ENCODE measurements around the gene SORCS3.

DNA sequence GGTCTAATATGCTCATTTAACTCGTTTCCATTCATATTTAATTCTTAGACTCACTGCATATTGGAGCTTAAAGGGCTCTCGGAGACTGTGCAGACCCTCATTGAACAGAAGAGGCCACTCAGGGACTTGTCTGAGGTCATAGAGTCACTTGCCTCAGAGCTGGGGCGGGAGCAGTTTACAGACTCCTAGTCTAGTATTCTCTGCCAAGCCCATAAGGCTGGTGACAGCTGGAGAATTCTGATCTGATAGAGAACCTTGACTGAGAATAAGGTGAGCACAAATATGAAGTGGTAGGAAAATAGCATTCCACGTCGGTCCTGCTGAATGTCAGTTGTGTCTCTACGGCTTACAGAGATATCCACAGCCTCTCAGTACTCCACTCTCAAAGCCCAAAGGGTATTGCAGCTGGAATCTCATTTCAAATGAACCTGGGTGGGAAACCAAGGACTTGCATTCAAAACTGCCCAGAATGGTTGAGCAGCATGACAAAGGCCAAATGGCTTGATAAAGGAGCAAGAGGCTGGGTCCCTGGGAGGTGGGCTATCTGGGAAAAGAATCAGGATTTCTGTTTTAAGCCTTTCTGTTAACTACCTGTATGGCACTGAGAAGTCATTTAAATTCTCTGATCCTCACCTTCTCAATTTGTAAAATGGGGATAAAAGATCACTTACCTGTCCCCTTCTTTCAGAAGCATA, 283.2 kb downstream of the SORCS3 start:
- no peak for TF ChIP-seq CTCF (IDR thresholded peaks at IDR 0.05)
- TF ChIP-seq ZFX (IDR thresholded peaks at IDR 0.05; ENCODE audit: borderline replicate concordance) = no peak
